BE2C (cell line): ENCODE data around the gene RASAL3.

ENCODE experiments used
- DNase-seq: peaks from one replicate; pipeline ENCODE4 v3.0.0-alpha.2; 2020
- H3K27me3 ChIP-seq: fragments of 250-450 bp; sonication (Bioruptor Pico); 2 replicates; pipeline ENCODE4 v1.5.1; 2020; ENCODE audit warnings: mild to moderate bottlenecking
- H3K36me3 ChIP-seq: fragments of 250-450 bp; sonication (Bioruptor Pico); 2 replicates; pipeline ENCODE4 v1.5.1; 2020; ENCODE audit warnings: mild to moderate bottlenecking
- H3K4me1 ChIP-seq: fragments of 250-450 bp; sonication (Bioruptor Pico); 2 replicates; pipeline ENCODE4 v1.5.1; 2020
- H3K4me3 ChIP-seq: 2 replicates; pipeline ENCODE4 v1.5.1; 2011; ENCODE audit warnings: low read depth, low read length
- H3K9me3 ChIP-seq: fragments of 250-450 bp; sonication (Bioruptor Pico); 2 replicates; pipeline ENCODE4 v1.5.1; 2020
- TF ChIP-seq, protein P1 (sequence below): IDR thresholded peaks from 2 replicates; pipeline ENCODE4 v1.5.1; 2012; ENCODE audit warnings: mild to moderate bottlenecking, low read depth, low read length

Gene RASAL3

DNA sequence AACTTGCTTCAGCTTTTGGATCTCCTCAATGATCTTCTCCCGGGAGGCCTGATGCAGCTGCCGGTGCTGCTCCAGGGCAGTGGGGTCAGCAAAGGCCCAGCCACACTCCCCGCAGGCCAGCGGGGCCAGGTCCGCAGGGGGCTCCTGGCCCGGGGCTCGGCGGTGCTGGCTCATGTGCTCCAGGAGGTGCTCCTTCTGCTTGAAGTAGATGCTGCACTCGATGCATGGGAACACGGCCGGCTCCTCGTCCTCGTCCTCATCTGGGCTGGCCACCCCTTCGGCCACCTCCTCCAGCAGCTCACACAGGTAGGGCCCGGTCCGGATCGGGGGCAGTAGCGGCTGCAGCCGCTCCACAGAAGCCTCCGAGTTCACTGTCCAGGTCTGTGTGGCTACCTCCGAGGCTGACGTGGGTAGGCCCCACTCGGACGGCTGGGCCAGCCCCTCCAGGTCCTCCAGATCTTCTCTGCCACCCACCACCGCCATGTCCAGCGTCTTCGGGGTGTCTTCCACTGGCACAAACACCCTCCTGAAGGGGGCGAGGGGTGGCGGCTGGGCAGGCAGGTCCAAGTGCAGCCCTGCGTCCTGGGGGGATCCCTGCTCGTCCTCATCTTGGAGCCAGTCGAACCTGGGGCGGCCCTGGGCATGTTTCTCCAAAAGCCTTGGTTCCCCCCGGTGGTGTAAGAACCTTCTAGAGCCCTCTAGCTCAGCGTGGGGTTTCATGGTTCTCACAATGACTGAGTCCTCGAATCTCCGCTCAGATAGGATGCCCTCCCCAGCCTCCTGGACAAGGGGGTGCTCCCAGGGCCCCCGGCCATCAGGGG, 24.3 kb downstream of the RASAL3 start:
- Histone ChIP-seq H3K4me3 (no peak overlapping the region), H3K27me3 (no peaks in the 10 kb centered on the region), H3K36me3 (no peaks in the 10 kb centered on the region), H3K9me3 (no peaks in the 10 kb centered on the region), H3K4me1 (no peaks in the 10 kb centered on the region)
- TF ChIP-seq, protein P1, sequence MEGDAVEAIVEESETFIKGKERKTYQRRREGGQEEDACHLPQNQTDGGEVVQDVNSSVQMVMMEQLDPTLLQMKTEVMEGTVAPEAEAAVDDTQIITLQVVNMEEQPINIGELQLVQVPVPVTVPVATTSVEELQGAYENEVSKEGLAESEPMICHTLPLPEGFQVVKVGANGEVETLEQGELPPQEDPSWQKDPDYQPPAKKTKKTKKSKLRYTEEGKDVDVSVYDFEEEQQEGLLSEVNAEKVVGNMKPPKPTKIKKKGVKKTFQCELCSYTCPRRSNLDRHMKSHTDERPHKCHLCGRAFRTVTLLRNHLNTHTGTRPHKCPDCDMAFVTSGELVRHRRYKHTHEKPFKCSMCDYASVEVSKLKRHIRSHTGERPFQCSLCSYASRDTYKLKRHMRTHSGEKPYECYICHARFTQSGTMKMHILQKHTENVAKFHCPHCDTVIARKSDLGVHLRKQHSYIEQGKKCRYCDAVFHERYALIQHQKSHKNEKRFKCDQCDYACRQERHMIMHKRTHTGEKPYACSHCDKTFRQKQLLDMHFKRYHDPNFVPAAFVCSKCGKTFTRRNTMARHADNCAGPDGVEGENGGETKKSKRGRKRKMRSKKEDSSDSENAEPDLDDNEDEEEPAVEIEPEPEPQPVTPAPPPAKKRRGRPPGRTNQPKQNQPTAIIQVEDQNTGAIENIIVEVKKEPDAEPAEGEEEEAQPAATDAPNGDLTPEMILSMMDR, result no peak
- DNase-seq, result no peak

- Histone ChIP-seq H3K4me1 (no peaks in the 10 kb centered on the region), H3K4me3 (no peak overlapping the region), H3K9me3 (no peaks in the 10 kb centered on the region), H3K27me3 (no peaks in the 10 kb centered on the region), H3K36me3 (no peaks in the 10 kb centered on the region)
- DNase-seq, result no peak
- TF ChIP-seq, protein P1, result no peak
Observed at GRCh38 chr19:15439078-15439799, 25.1 kb downstream of the RASAL3 start.

DNA sequence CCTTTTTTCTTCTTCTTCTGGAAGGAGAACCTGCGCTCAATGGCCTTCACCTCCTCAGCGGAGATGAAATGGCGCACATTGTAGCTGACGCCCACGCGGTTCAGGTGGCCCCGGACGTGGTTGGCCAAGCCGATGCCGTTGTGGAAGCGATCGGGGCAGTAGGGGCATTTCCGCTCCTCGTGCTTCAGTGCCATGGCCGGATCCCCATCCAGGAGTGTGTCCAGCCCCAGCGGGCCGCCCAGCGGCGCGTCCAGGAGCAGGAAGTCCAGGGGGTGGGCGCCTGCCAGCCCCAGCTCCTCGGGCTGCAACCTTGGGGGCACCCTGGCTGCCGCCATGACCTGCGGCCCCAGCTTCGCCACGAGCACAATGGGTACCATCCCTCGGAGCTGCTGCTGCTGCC, 25.8 kb downstream of the RASAL3 start:
- TF ChIP-seq, protein P1, result no peak
- H3K4me3 ChIP-seq, result no peak overlapping the region
- no peaks in the 10 kb centered on the region for H3K27me3 ChIP-seq
- no peaks in the 10 kb centered on the region for H3K4me1 ChIP-seq
- no peaks in the 10 kb centered on the region for H3K9me3 ChIP-seq
- no peaks in the 10 kb centered on the region for H3K36me3 ChIP-seq
- DNase-seq, result no peak

- TF ChIP-seq, protein P1, result no peak
- DNase-seq, result no peak
- Histone ChIP-seq H3K36me3 (no peaks in the 10 kb centered on the region), H3K4me1 (no peaks in the 10 kb centered on the region), H3K9me3 (no peaks in the 10 kb centered on the region), H3K27me3 (no peaks in the 10 kb centered on the region), H3K4me3 (no peak overlapping the region)
Observed at GRCh38 chr19:15438124-15438496, 26.2 kb downstream of the RASAL3 start.

GRCh38 chr19:15437355-15438123, 26.8 kb downstream of the RASAL3 start:
- H3K36me3 ChIP-seq, result no peaks in the 10 kb centered on the region
- H3K4me1 ChIP-seq, result no peaks in the 10 kb centered on the region
- H3K27me3 ChIP-seq, result no peaks in the 10 kb centered on the region
- TF ChIP-seq, protein P1, result 0 out of 2 replicates have a peak, but pooled peaks have one; percentile 6
- no peak for DNase-seq
- H3K9me3 ChIP-seq, result no peaks in the 10 kb centered on the region
- no peak overlapping the region for H3K4me3 ChIP-seq
